CD4-positive, alpha-beta memory T cell (primary cell): ENCODE results near the gene RMI2. TPM values are rescaled to one million over a fixed set of nuclear protein-coding genes. Genes with fewer than 3 reads are reported as not detected.
A peak's percentile ranks its signal among the peaks of the same experiment; 100 is the strongest.

Experiments used
- CTCF ChIA-PET: fragments of 350-600 bp; sonication (Branson Sonifier 250); formaldehyde crosslinking; loops from one replicate; lab custom pipeline; 2021; ENCODE audit warnings: inconsistent platforms; ENCODE audit not compliant: partially characterized antibody; lab: Charles Lee
- POLR2A ChIA-PET: fragments of 350-600 bp; sonication (Branson Sonifier 250); formaldehyde crosslinking; loops from one replicate; lab custom pipeline; 2021; ENCODE audit not compliant: partially characterized antibody; lab: Charles Lee
- DNase-seq, 5 donors: peaks; one replicate each; pipeline versions ENCODE4 v3.0.0 to v3.0.0-alpha.2; 2020 to 2022; ENCODE audit warnings: mixed read lengths in 1 of 5
- H3K27ac ChIP-seq: one replicate; pipeline ENCODE4 v1.7.0; 2013; ENCODE audit warnings: low read depth, low read length
- H3K27me3 ChIP-seq: 2 replicates; pipeline ENCODE4 v1.7.0; 2013; ENCODE audit warnings: mild to moderate bottlenecking, low read length, moderate library complexity; ENCODE audit not compliant: insufficient read depth
- H3K36me3 ChIP-seq: 2 replicates; pipeline ENCODE4 v1.7.0; 2013; ENCODE audit warnings: mild to moderate bottlenecking, low read length, moderate library complexity; ENCODE audit not compliant: insufficient read depth
- H3K4me1 ChIP-seq: 2 replicates; pipeline ENCODE4 v1.7.0; 2013; ENCODE audit warnings: mild to moderate bottlenecking, low read length, moderate library complexity; ENCODE audit not compliant: insufficient read depth
- H3K4me3 ChIP-seq, 2 donors: one replicate each; pipeline ENCODE4 v1.7.0; 2013; ENCODE audit warnings: low read length in 2 of 2, mild to moderate bottlenecking in 1 of 2
- H3K9me3 ChIP-seq, 2 donors: one replicate each; pipeline ENCODE4 v1.7.0; 2013; ENCODE audit warnings: low read length in 2 of 2, control low read depth in 1 of 2; ENCODE audit not compliant: control insufficient read depth in 1 of 2
- H3K27ac Mint-ChIP-seq, 7 donors: one replicate each; pipeline ENCODE4 v1.8.0; 2020 to 2021; ENCODE audit warnings: mixed read lengths in 7 of 7, mild to moderate bottlenecking in 6 of 7, inconsistent platforms in 3 of 7, moderate library complexity in 3 of 7
- H3K27me3 Mint-ChIP-seq, 2 donors: one replicate each; pipeline ENCODE4 v1.8.0; 2020 to 2021; ENCODE audit warnings: mixed read lengths in 2 of 2
- H3K36me3 Mint-ChIP-seq, 2 donors: one replicate each; pipeline ENCODE4 v1.8.0; 2020 to 2021; ENCODE audit warnings: mixed read lengths in 2 of 2, inconsistent platforms in 1 of 2, mild to moderate bottlenecking in 1 of 2
- H3K4me1 Mint-ChIP-seq, 4 donors: one replicate each; pipeline ENCODE4 v1.8.0; 2020 to 2021; ENCODE audit warnings: mixed read lengths in 4 of 4, mild to moderate bottlenecking in 1 of 4
- H3K4me3 Mint-ChIP-seq, 8 donors: one replicate each; pipeline ENCODE4 v1.8.0; 2020 to 2021; ENCODE audit warnings: mixed read lengths in 8 of 8, mild to moderate bottlenecking in 7 of 8, moderate library complexity in 6 of 8, inconsistent platforms in 3 of 8
- H3K9me3 Mint-ChIP-seq, 8 donors: one replicate each; pipeline ENCODE4 v1.8.0; 2020 to 2021; ENCODE audit warnings: mixed read lengths in 8 of 8, mild to moderate bottlenecking in 5 of 8, inconsistent platforms in 3 of 8, moderate library complexity in 1 of 8
- intact Hi-C: fragments of 100-400 bp; cut with micrococcal nuclease; formaldehyde crosslinking; loops from one replicate; pipeline ENCODE4 v1.15.1; 2023
- polyA plus RNA-seq, 2 donors: library from polyadenylated mRNA; unstranded; fragments of 300-500 nt; fragmentation: Illumina TruSeq; gene quantifications; one replicate each; pipeline ENCODE4 v1.2.3, GENCODE V29; 2021
- total RNA-seq, 2 experiments: library from RNA; stranded (reverse); gene quantifications; one replicate each; pipeline ENCODE4 v1.2.3, GENCODE V29; 2021

Gene RMI2
- total and polyA plus RNA-seq, 4 experiments from 2014 or later, result 1.5 to 4.0 (median 1.7) TPM

DNA sequence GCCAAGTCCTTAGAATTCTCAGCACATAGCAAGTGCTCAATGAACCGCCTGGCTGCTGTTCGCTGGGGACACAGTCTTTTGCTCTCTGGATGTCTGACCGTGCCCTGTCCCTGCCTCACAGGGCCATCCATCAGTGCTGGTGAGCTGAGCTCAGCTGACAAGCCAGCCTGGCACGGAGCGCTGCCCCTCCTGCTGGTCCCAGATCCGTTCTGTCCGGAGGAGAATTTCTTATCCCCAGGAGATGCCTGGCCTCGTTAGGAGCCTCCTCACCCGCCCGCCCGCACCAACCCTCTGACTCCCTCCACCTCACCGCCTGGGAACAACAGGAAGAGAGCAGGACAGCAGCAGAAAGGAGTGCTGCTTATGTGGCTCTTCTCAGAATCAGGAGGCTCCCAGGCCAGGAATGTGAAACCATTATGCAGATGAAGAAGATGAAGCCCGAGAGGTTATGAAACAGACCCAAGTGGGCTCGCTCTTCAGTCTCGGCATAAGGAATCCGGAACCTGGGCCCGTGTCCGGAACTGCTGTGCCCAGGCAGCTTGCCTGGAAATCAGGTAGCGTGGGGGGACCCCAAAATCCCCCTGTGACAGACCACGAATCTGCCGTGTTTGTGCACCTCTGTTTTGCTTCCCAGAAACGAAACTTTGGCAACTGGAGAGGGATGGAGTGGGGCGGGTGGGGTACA is 28.8 kb upstream of the RMI2 start:
- CTCF ChIA-PET, result no interaction called here
- H3K27me3 Mint-ChIP-seq, result no peaks in the 10 kb centered on the region
- H3K36me3 Mint-ChIP-seq, result no peaks in the 10 kb centered on the region
- Histone ChIP-seq H3K27ac (no peak overlapping the region), H3K4me1 (peaks cover 19% of the 10 kb centered on the region), H3K9me3 (no peaks in the 10 kb centered on the region), H3K27me3 (no peaks in the 10 kb centered on the region), H3K36me3 (no peaks in the 10 kb centered on the region), H3K4me3 (no peak overlapping the region)
- POLR2A ChIA-PET, result no interaction called here
- H3K4me3 Mint-ChIP-seq, result no peak overlapping the region
- H3K27ac Mint-ChIP-seq, result no peak overlapping the region
- no peaks in the 10 kb centered on the region for H3K9me3 Mint-ChIP-seq
- intact Hi-C loops, result no loop called here
- H3K4me1 Mint-ChIP-seq, result peaks cover 13 to 26% (median 20%) of the 10 kb centered on the region in 4 donors
- no peak for DNase-seq

DNA sequence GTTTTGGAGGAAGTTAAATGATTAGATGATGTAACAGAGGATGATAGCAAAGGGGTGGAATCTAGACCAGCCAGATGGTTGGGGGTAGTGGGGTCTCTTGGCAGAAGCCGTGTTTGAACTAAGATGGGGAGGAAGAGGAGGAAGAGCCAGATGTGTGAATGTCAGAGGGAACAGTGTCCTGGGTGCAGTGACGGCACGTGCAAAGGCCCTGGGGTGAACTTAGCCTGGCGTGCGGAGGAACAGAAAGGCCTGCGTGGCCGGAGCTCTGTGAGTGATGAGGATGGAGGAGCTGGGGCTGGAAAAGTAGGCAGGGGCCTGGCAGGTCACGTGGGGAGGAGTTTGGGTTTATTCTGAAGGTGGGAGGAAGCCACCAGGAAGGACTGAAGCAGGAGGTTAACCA is 26.4 kb upstream of the RMI2 start:
- ChIA-PET CTCF (interaction anchor here (0.7 kb wide), 1 partner anchor 649 kb away, joined by 3 read pairs; no protein-coding TSS in a partner anchor), POLR2A (no interaction called here)
- Histone ChIP-seq H3K27me3 (no peaks in the 10 kb centered on the region), H3K36me3 (no peaks in the 10 kb centered on the region), H3K4me1 (no peaks in the 10 kb centered on the region), H3K4me3 (no peak overlapping the region), H3K9me3 (no peaks in the 10 kb centered on the region), H3K27ac (no peak overlapping the region)
- peak overlapping the region in 1 of 7 donors; percentile 44 for H3K27ac Mint-ChIP-seq
- no peaks in the 10 kb centered on the region for H3K36me3 Mint-ChIP-seq
- H3K9me3 Mint-ChIP-seq, result no peaks in the 10 kb centered on the region
- peaks cover 0 to 3% (median 2%) of the 10 kb centered on the region in 4 donors for H3K4me1 Mint-ChIP-seq
- no peak for DNase-seq
- H3K27me3 Mint-ChIP-seq, result no peaks in the 10 kb centered on the region
- H3K4me3 Mint-ChIP-seq, result no peak overlapping the region
- intact Hi-C loops, result no loop called here

- POLR2A ChIA-PET, result no interaction called here
- H3K36me3 ChIP-seq, result no peaks in the 10 kb centered on the region
- no peak for DNase-seq
- Mint-ChIP-seq H3K27me3 (no peaks in the 10 kb centered on the region), H3K27ac (no peak overlapping the region), H3K4me1 (peaks cover 0 to 2% (median under 1%) of the 10 kb centered on the region in 4 donors), H3K4me3 (no peak overlapping the region), H3K9me3 (no peaks in the 10 kb centered on the region), H3K36me3 (no peaks in the 10 kb centered on the region)
- CTCF ChIA-PET, result no interaction called here
- intact Hi-C loops, result no loop called here
- H3K9me3 ChIP-seq, result no peaks in the 10 kb centered on the region
- no peaks in the 10 kb centered on the region for H3K4me1 ChIP-seq
- H3K27me3 ChIP-seq, result no peaks in the 10 kb centered on the region
- H3K27ac ChIP-seq, result no peak overlapping the region
- no peak overlapping the region for H3K4me3 ChIP-seq
Observed at GRCh38 chr16:11319529-11320146, 25.6 kb upstream of the RMI2 start.

DNA sequence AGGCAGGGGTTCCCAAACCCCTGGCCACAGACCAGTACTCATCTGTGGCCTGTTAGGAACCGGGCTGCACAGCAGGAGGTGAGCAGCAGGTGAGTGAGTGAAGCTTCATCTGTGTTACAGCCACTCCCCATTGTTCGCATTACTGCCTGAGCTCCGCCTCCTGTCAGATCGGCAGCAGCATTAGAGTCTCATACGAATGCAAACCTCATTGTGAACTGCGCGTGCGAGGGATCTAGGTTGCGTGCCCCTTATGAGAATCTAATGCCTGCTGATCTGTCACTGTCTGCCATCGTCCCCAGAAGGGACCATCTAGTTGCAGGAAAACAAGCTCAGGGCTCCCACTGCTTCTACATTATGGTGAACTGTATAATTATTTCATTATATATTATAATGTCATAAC is 25.1 kb upstream of the RMI2 start:
- DNase-seq, result no peak
- H3K27ac Mint-ChIP-seq, result no peak overlapping the region
- no peaks in the 10 kb centered on the region for H3K9me3 Mint-ChIP-seq
- Histone ChIP-seq H3K27ac (no peak overlapping the region), H3K27me3 (no peaks in the 10 kb centered on the region), H3K4me3 (no peak overlapping the region), H3K9me3 (no peaks in the 10 kb centered on the region), H3K4me1 (no peaks in the 10 kb centered on the region), H3K36me3 (no peaks in the 10 kb centered on the region)
- H3K36me3 Mint-ChIP-seq, result no peaks in the 10 kb centered on the region
- ChIA-PET CTCF (no interaction called here), POLR2A (no interaction called here)
- no peaks in the 10 kb centered on the region for H3K27me3 Mint-ChIP-seq
- peaks cover under 1 to 6% (median 2%) of the 10 kb centered on the region in 4 donors for H3K4me1 Mint-ChIP-seq
- H3K4me3 Mint-ChIP-seq, result no peak overlapping the region
- intact Hi-C loops, result no loop called here

- Histone ChIP-seq H3K4me1 (no peaks in the 10 kb centered on the region), H3K36me3 (no peaks in the 10 kb centered on the region), H3K9me3 (no peaks in the 10 kb centered on the region), H3K4me3 (no peak overlapping the region), H3K27me3 (no peaks in the 10 kb centered on the region), H3K27ac (no peak overlapping the region)
- ChIA-PET POLR2A (no interaction called here), CTCF (no interaction called here)
- DNase-seq, result no peak
- intact Hi-C loops, result no loop called here
- Mint-ChIP-seq H3K4me3 (no peak overlapping the region), H3K27ac (no peak overlapping the region), H3K4me1 (peaks cover 5 to 11% (median 5%) of the 10 kb centered on the region in 4 donors), H3K36me3 (no peaks in the 10 kb centered on the region), H3K9me3 (no peaks in the 10 kb centered on the region), H3K27me3 (no peaks in the 10 kb centered on the region)
Observed at GRCh38 chr16:11321662-11322061, 23.6 kb upstream of the RMI2 start.

DNA sequence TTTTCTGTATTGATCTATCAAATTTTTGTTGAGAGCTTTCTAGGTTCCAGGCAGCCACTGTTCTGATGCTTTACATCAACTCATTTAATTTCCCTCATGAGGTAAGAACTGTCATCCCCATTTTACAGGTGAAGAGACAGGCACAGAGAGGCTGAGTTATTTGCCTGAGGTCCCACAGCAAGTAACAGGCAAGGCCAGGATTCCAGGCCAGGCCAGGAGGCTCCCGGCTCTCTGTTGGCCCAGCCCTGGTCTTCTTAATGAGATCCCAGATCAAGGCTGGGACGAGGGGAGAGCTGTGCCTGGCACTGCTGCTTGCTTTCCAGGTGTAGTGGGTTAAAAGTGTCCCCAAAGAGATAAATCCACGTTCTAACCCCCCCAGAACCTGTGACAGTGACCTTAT is 22.4 kb upstream of the RMI2 start:
- H3K27ac Mint-ChIP-seq, result no peak overlapping the region
- H3K4me1 Mint-ChIP-seq, result peaks cover 12 to 23% (median 15%) of the 10 kb centered on the region in 4 donors
- DNase-seq, result no peak
- intact Hi-C loops, result no loop called here
- Histone ChIP-seq H3K9me3 (no peaks in the 10 kb centered on the region), H3K27ac (no peak overlapping the region), H3K4me3 (no peak overlapping the region), H3K4me1 (peaks cover 9% of the 10 kb centered on the region), H3K36me3 (no peaks in the 10 kb centered on the region), H3K27me3 (no peaks in the 10 kb centered on the region)
- no peaks in the 10 kb centered on the region for H3K27me3 Mint-ChIP-seq
- H3K36me3 Mint-ChIP-seq, result no peaks in the 10 kb centered on the region
- H3K4me3 Mint-ChIP-seq, result no peak overlapping the region
- ChIA-PET POLR2A (interaction anchor here (0.6 kb wide), 1 partner anchor 67 kb away, joined by 3 read pairs; the partner anchor contains the start of gene SOCS1), CTCF (no interaction called here)
- H3K9me3 Mint-ChIP-seq, result peaks cover 0 to 3% (median 0%) of the 10 kb centered on the region in 8 donors

DNA sequence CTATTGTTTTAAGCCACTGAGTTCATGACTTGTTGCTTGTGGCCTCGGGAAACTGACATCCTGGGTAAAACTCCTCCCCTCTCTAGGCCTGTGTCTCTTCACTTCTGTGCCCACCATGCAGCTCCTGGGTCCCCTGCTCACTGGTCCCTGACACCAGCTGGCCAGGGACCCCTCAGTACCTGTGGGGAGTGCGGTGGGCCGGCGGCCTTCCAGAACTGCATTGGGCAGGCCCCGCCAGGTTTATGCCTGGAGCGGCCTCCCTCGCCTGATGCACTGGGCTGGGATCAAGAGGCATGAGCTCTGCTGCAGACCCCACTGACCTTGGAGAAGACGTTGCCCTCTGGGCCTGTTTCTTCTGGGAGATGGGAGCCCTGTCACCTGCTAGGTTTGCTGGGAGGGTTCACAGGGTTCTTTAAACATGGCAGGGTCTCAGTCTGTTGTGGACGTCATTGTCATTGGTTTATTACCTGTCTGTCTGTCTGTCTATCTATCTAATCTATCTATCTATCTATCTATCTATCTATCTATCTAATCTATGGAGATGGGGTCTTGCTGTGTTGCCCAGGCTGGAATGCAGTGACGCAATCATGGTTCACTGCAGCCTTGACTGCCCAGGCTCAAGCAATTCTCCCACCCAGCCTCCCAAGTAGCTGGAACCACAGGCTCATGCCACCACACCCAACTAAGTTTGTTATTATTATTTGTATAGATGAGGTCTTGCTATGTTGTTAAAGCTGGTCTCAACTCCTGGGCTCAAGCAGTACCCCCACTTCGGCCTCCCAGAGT is 21.5 kb upstream of the RMI2 start:
- Mint-ChIP-seq H3K9me3 (peaks cover 0 to 3% (median 0%) of the 10 kb centered on the region in 8 donors), H3K4me3 (no peak overlapping the region), H3K36me3 (no peaks in the 10 kb centered on the region), H3K4me1 (peaks cover 20 to 32% (median 23%) of the 10 kb centered on the region in 4 donors), H3K27ac (no peak overlapping the region), H3K27me3 (no peaks in the 10 kb centered on the region)
- Histone ChIP-seq H3K4me1 (peaks cover 18% of the 10 kb centered on the region), H3K9me3 (no peaks in the 10 kb centered on the region), H3K27me3 (no peaks in the 10 kb centered on the region), H3K27ac (no peak overlapping the region), H3K4me3 (no peak overlapping the region), H3K36me3 (no peaks in the 10 kb centered on the region)
- CTCF ChIA-PET, result interaction anchor here (1.3 kb wide), 1 partner anchor 12 kb away, joined by 3 read pairs; no protein-coding TSS in a partner anchor
- DNase-seq, result no peak
- POLR2A ChIA-PET, result interaction anchor here (0.6 kb wide), 1 partner anchor 68 kb away, joined by 3 read pairs; the partner anchor contains the start of gene SOCS1
- intact Hi-C loops, result no loop called here
